Measurements from ENCODE around the gene CHID1.

The CHID1 gene

GRCh38 chr11:895331-896110 lies 15.1 kb downstream of the CHID1 start:
- no peak overlapping the region for H3K27ac ChIP-seq
- H3K4me1 ChIP-seq (ENCODE audit: control insufficient read depth in 1 of 2, insufficient read depth in 1 of 2, low read depth in 1 of 2, low read length in 1 of 2): no peaks in the 10 kb centered on the region
- no peak overlapping the region for H3K4me3 ChIP-seq (ENCODE audit: low read depth in 1 of 2, low read length in 1 of 2)

GRCh38 chr11:894575-895201 lies 15.9 kb downstream of the CHID1 start:
- Histone ChIP-seq H3K9me3 (no peaks in the 10 kb centered on the region), H3K36me3 (peaks cover 18% of the 10 kb centered on the region), H3K27ac (no peak overlapping the region), H3K4me1 (ENCODE audit: control insufficient read depth in 1 of 2, insufficient read depth in 1 of 2, low read depth in 1 of 2, low read length in 1 of 2) (no peaks in the 10 kb centered on the region), H3K27me3 (no peaks in the 10 kb centered on the region), H3K4me3 (ENCODE audit: low read depth in 1 of 2, low read length in 1 of 2) (no peak overlapping the region)
- TF ChIP-seq, protein P1, sequence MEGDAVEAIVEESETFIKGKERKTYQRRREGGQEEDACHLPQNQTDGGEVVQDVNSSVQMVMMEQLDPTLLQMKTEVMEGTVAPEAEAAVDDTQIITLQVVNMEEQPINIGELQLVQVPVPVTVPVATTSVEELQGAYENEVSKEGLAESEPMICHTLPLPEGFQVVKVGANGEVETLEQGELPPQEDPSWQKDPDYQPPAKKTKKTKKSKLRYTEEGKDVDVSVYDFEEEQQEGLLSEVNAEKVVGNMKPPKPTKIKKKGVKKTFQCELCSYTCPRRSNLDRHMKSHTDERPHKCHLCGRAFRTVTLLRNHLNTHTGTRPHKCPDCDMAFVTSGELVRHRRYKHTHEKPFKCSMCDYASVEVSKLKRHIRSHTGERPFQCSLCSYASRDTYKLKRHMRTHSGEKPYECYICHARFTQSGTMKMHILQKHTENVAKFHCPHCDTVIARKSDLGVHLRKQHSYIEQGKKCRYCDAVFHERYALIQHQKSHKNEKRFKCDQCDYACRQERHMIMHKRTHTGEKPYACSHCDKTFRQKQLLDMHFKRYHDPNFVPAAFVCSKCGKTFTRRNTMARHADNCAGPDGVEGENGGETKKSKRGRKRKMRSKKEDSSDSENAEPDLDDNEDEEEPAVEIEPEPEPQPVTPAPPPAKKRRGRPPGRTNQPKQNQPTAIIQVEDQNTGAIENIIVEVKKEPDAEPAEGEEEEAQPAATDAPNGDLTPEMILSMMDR (IDR thresholded peaks at IDR 0.05): no peak

More at GRCh38 chr11:895331-896110, 15.1 kb downstream of the CHID1 start:
- TF ChIP-seq, protein P1 (IDR thresholded peaks at IDR 0.05): no peak
- Histone ChIP-seq H3K27me3 (no peaks in the 10 kb centered on the region), H3K36me3 (peaks cover 27% of the 10 kb centered on the region), H3K9me3 (no peaks in the 10 kb centered on the region)

- H3K9me3 ChIP-seq: no peaks in the 10 kb centered on the region
- H3K27ac ChIP-seq: no peak overlapping the region
- H3K27me3 ChIP-seq: no peaks in the 10 kb centered on the region
- no peak overlapping the region for H3K4me3 ChIP-seq (ENCODE audit: low read depth in 1 of 2, low read length in 1 of 2)
- H3K4me1 ChIP-seq (ENCODE audit: control insufficient read depth in 1 of 2, insufficient read depth in 1 of 2, low read depth in 1 of 2, low read length in 1 of 2): no peaks in the 10 kb centered on the region
- TF ChIP-seq, protein P1 (IDR thresholded peaks at IDR 0.05): no peak
- peaks cover 3% of the 10 kb centered on the region for H3K36me3 ChIP-seq
Observed at GRCh38 chr11:893008-893654, 17.5 kb downstream of the CHID1 start.

DNA sequence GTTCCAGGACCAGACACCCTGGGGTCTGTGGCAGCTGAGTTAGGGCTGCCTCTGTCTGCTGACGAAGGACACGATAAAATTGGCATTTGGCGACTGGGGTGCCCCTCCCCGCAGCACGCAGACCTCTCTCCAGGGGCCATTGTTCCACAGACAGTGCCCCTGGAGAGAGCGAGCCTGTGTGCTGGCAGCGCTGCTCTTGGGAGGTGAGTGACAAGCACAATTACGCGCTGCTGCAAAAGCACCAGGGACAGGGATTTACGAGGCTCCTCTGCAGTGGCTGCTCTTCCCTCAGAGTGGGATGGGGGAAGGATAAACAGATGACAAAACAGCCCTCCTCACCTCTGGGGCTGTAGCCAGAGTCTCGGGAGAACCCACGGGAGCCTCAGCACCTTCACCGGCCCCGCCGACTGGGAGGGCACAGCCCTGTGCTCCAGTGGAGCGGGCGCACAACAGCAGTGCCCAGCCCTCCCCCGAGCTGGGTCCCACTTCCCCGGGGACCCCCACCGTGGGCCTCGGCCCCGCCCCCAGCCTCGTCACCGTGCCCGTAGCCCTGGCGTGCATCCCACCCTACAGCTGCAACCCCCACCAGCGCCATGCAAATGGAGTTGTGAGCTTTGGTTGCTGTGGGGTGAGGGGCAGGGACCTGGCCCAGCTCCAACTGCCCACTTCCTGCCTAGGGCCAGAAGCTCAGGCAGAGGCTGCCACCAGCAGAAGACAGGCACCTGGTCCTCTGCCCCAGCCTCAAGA lies 19.6 kb downstream of the CHID1 start:
- no peak overlapping the region for H3K4me3 ChIP-seq (ENCODE audit: low read depth in 1 of 2, low read length in 1 of 2)
- TF ChIP-seq, protein P1 (IDR thresholded peaks at IDR 0.05): no peak
- no peaks in the 10 kb centered on the region for H3K27me3 ChIP-seq
- no peaks in the 10 kb centered on the region for H3K4me1 ChIP-seq (ENCODE audit: control insufficient read depth in 1 of 2, insufficient read depth in 1 of 2, low read depth in 1 of 2, low read length in 1 of 2)
- H3K36me3 ChIP-seq: peaks cover 4% of the 10 kb centered on the region
- no peaks in the 10 kb centered on the region for H3K9me3 ChIP-seq
- H3K27ac ChIP-seq: no peak overlapping the region

DNA sequence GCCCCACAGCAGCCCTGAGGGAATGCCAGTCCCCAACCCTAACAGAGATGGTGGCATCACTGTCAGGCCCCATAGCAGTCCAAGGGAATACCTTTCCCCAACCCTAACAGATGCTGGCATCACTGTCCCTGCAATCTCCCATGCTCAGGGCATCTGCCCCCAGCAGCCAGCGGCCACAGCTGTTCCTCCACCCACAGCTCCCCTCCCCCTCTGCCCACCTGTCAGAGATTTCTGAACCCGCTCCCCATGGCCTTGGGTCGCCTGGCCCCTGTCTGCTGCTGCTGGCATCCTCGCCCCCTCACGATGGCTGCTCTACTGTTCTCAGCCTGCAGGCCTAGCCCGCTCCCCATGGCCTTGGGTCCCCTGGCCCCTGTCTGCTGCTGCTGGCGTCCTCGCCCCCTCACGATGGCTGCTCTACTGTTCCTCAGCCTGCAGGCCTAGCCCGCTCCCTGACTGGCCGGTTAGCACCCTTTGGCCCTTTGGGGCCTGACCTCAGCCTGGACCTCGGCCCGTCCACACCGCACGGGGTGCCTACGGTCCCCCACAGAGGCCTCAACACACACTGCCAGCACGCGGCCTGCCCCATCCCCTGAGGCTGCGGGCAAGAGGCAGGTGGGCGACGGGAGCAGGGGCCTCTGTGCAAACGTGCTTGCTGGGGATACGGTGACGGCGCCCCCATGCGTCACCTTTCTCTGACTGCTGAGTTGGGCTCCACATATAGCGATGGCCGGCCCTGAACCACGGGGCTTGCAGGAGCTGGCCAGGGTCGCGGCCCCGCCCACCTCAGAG lies 20.7 kb downstream of the CHID1 start:
- peaks cover 4% of the 10 kb centered on the region for H3K36me3 ChIP-seq

More for the DNA sequence above, 20.7 kb downstream of the CHID1 start:
- TF ChIP-seq, protein P1 (IDR thresholded peaks at IDR 0.05): no peak
- H3K27me3 ChIP-seq: no peaks in the 10 kb centered on the region
- H3K27ac ChIP-seq: no peak overlapping the region
- no peaks in the 10 kb centered on the region for H3K9me3 ChIP-seq
- H3K4me3 ChIP-seq (ENCODE audit: low read depth in 1 of 2, low read length in 1 of 2): no peak overlapping the region
- H3K4me1 ChIP-seq (ENCODE audit: control insufficient read depth in 1 of 2, insufficient read depth in 1 of 2, low read depth in 1 of 2, low read length in 1 of 2): no peaks in the 10 kb centered on the region
